ENCODE results near the gene NCOA5.
"Not testable (repeated sequence)": the region's sequence is repeated elsewhere in the genome, so short reads cannot be mapped to it uniquely, and the experiment has no call there.

NCOA5 gene

GRCh38 chr20:46091622-46092535, 2.1 kb upstream of the NCOA5 start:
- not testable (repeated sequence) for DNase-seq; ATAC-seq (replicated peaks); H3K36me3 Mint-ChIP-seq; H3K4me3 Mint-ChIP-seq; H3K9me3 Mint-ChIP-seq; H3K27me3 Mint-ChIP-seq; H3K27ac Mint-ChIP-seq
- peaks cover 9 to 28% of the 10 kb centered on the region in 2 donors for H3K4me1 Mint-ChIP-seq

GRCh38 chr20:46089167-46089416, 670 bp downstream of the NCOA5 start:
- Mint-ChIP-seq H3K4me3 (peak overlapping the region; percentile 89 to 95), H3K27ac (peak overlapping the region; percentile 94), H3K4me1 (peaks cover 21 to 56% of the 10 kb centered on the region in 2 donors), H3K27me3 (no peaks in the 10 kb centered on the region), H3K9me3 (no peaks in the 10 kb centered on the region), H3K36me3 (peaks cover 0 to 6% of the 10 kb centered on the region in 2 donors)
- DNase-seq = no peak
- ATAC-seq (replicated peaks) = peak; percentile 66

- ATAC-seq (replicated peaks) (no peak), DNase-seq (no peak)
- no peaks in the 10 kb centered on the region for H3K9me3 Mint-ChIP-seq
- peaks cover 0 to 6% of the 10 kb centered on the region in 2 donors for H3K36me3 Mint-ChIP-seq
- H3K27me3 Mint-ChIP-seq = no peaks in the 10 kb centered on the region
- peak overlapping the region; percentile 89 to 95 for H3K4me3 Mint-ChIP-seq
- H3K4me1 Mint-ChIP-seq = peaks cover 22 to 55% of the 10 kb centered on the region in 2 donors
- H3K27ac Mint-ChIP-seq = peak overlapping the region; percentile 94
Measured at GRCh38 chr20:46088409-46089166, 1.2 kb downstream of the NCOA5 start.

- ATAC-seq (replicated peaks) (no peak), DNase-seq (no peak)
- H3K9me3 Mint-ChIP-seq = no peaks in the 10 kb centered on the region
- no peaks in the 10 kb centered on the region for H3K27me3 Mint-ChIP-seq
- H3K27ac Mint-ChIP-seq = peak overlapping the region; percentile 21
- peaks cover 24 to 63% of the 10 kb centered on the region in 2 donors for H3K4me1 Mint-ChIP-seq
- H3K4me3 Mint-ChIP-seq = peak overlapping the region; percentile 29 to 53
- H3K36me3 Mint-ChIP-seq = peaks cover 0 to 9% of the 10 kb centered on the region in 2 donors
Measured at GRCh38 chr20:46087161-46087560, 2.6 kb downstream of the NCOA5 start.

- H3K27me3 Mint-ChIP-seq = no peaks in the 10 kb centered on the region
- peaks cover 29 to 68% of the 10 kb centered on the region in 2 donors for H3K4me1 Mint-ChIP-seq
- no peaks in the 10 kb centered on the region for H3K9me3 Mint-ChIP-seq
- no peak for DNase-seq
- no peak for ATAC-seq (replicated peaks)
- peaks cover 0 to 9% of the 10 kb centered on the region in 2 donors for H3K36me3 Mint-ChIP-seq
- no peak overlapping the region for H3K4me3 Mint-ChIP-seq
- H3K27ac Mint-ChIP-seq = peak overlapping the region; percentile 59
Measured at GRCh38 chr20:46085179-46085851, 4.4 kb downstream of the NCOA5 start.

- H3K27me3 Mint-ChIP-seq = no peaks in the 10 kb centered on the region
- H3K36me3 Mint-ChIP-seq = peaks cover 0 to 9% of the 10 kb centered on the region in 2 donors
- DNase-seq (no peak), ATAC-seq (replicated peaks) (no peak)
- no peak overlapping the region for H3K4me3 Mint-ChIP-seq
- H3K9me3 Mint-ChIP-seq = no peaks in the 10 kb centered on the region
- H3K4me1 Mint-ChIP-seq = peaks cover 26 to 64% of the 10 kb centered on the region in 2 donors
- no peak overlapping the region for H3K27ac Mint-ChIP-seq
Measured at GRCh38 chr20:46084805-46085178, 5.0 kb downstream of the NCOA5 start.

- no peak overlapping the region for H3K27ac Mint-ChIP-seq
- peaks cover 0 to 14% of the 10 kb centered on the region in 2 donors for H3K36me3 Mint-ChIP-seq
- no peaks in the 10 kb centered on the region for H3K27me3 Mint-ChIP-seq
- no peak overlapping the region for H3K4me3 Mint-ChIP-seq
- H3K4me1 Mint-ChIP-seq = peaks cover 30 to 64% of the 10 kb centered on the region in 2 donors
- ATAC-seq (replicated peaks) = no peak
- no peaks in the 10 kb centered on the region for H3K9me3 Mint-ChIP-seq
- DNase-seq = no peak
Measured at GRCh38 chr20:46083531-46084061, 6.2 kb downstream of the NCOA5 start.

GRCh38 chr20:46083101-46083500, 6.7 kb downstream of the NCOA5 start:
- ATAC-seq (replicated peaks) (no peak), DNase-seq (no peak)
- Mint-ChIP-seq H3K27ac (no peak overlapping the region), H3K27me3 (no peaks in the 10 kb centered on the region), H3K36me3 (peaks cover 0 to 14% of the 10 kb centered on the region in 2 donors), H3K4me1 (peaks cover 29 to 60% of the 10 kb centered on the region in 2 donors), H3K4me3 (no peak overlapping the region), H3K9me3 (no peaks in the 10 kb centered on the region)

- peaks cover 20 to 40% of the 10 kb centered on the region in 2 donors for H3K4me1 Mint-ChIP-seq
- no peak overlapping the region for H3K4me3 Mint-ChIP-seq
- no peak for DNase-seq
- ATAC-seq (replicated peaks) = no peak
- H3K27ac Mint-ChIP-seq = no peak overlapping the region
- peaks cover 0 to 14% of the 10 kb centered on the region in 2 donors for H3K36me3 Mint-ChIP-seq
- H3K27me3 Mint-ChIP-seq = no peaks in the 10 kb centered on the region
- H3K9me3 Mint-ChIP-seq = no peaks in the 10 kb centered on the region
Measured at GRCh38 chr20:46081074-46081473, 8.7 kb downstream of the NCOA5 start.

- Mint-ChIP-seq H3K36me3 (peaks cover 4 to 24% of the 10 kb centered on the region in 2 donors), H3K27me3 (no peaks in the 10 kb centered on the region), H3K27ac (no peak overlapping the region), H3K4me1 (peaks cover 18 to 29% of the 10 kb centered on the region in 2 donors), H3K4me3 (no peak overlapping the region), H3K9me3 (no peaks in the 10 kb centered on the region)
- ATAC-seq (replicated peaks) (no peak), DNase-seq (no peak)
Measured at GRCh38 chr20:46078954-46079353, 10.8 kb downstream of the NCOA5 start.

- Mint-ChIP-seq H3K27ac (no peak overlapping the region), H3K4me3 (no peak overlapping the region), H3K4me1 (peaks cover 16 to 22% of the 10 kb centered on the region in 2 donors), H3K9me3 (no peaks in the 10 kb centered on the region), H3K36me3 (peaks cover 4 to 25% of the 10 kb centered on the region in 2 donors), H3K27me3 (no peaks in the 10 kb centered on the region)
- ATAC-seq (replicated peaks) (no peak), DNase-seq (no peak)
Measured at GRCh38 chr20:46077642-46078305, 12.0 kb downstream of the NCOA5 start.

- Mint-ChIP-seq H3K36me3 (peaks cover 4 to 25% of the 10 kb centered on the region in 2 donors), H3K9me3 (no peaks in the 10 kb centered on the region), H3K27ac (no peak overlapping the region), H3K4me3 (no peak overlapping the region), H3K4me1 (peaks cover 14% of the 10 kb centered on the region in 2 donors), H3K27me3 (no peaks in the 10 kb centered on the region)
- ATAC-seq (replicated peaks) = no peak
- DNase-seq = no peak
Measured at GRCh38 chr20:46076806-46077205, 13.0 kb downstream of the NCOA5 start.

GRCh38 chr20:46074006-46074405, 15.8 kb downstream of the NCOA5 start:
- DNase-seq = no peak
- Mint-ChIP-seq H3K27ac (no peak overlapping the region), H3K27me3 (no peaks in the 10 kb centered on the region), H3K4me1 (peaks cover 7 to 10% of the 10 kb centered on the region in 2 donors), H3K4me3 (no peak overlapping the region), H3K9me3 (no peaks in the 10 kb centered on the region), H3K36me3 (peaks cover 6 to 25% of the 10 kb centered on the region in 2 donors)
- ATAC-seq (replicated peaks) = no peak

GRCh38 chr20:46073443-46073842, 16.3 kb downstream of the NCOA5 start:
- no peaks in the 10 kb centered on the region for H3K27me3 Mint-ChIP-seq
- H3K27ac Mint-ChIP-seq = no peak overlapping the region
- H3K4me1 Mint-ChIP-seq = peaks cover 7 to 10% of the 10 kb centered on the region in 2 donors

More at GRCh38 chr20:46073443-46073842, 16.3 kb downstream of the NCOA5 start:
- Mint-ChIP-seq H3K36me3 (peaks cover 7 to 26% of the 10 kb centered on the region in 2 donors), H3K9me3 (no peaks in the 10 kb centered on the region), H3K4me3 (no peak overlapping the region)
- ATAC-seq (replicated peaks) (no peak), DNase-seq (no peak)
